Activated gamma-delta T cell treated with anti-CD3 and anti-CD28 coated beads, Interleukin-2, amount 50 U/mL, for 16 hours (primary cell): ENCODE results near the gene SRP72.
A peak's percentile ranks its signal among the peaks of the same experiment; 100 is the strongest.
"Not testable (repeated sequence)": the region's sequence is repeated elsewhere in the genome, so short reads cannot be mapped to it uniquely, and the experiment has no call there.

Experiments used
- DNase-seq: peaks from one replicate; pipeline ENCODE4 v3.0.0-alpha.2; 2020; ENCODE audit warnings: low read depth

SRP72 gene

GRCh38 chr4:56465599-56466295, 1.7 kb upstream of the SRP72 start:
- no peak for DNase-seq

- DNase-seq: not testable (repeated sequence)
Measured at GRCh38 chr4:56466296-56466761, 1.1 kb upstream of the SRP72 start.

- DNase-seq: no peak
Measured at GRCh38 chr4:56466910-56467283, 520 bp upstream of the SRP72 start.

DNA sequence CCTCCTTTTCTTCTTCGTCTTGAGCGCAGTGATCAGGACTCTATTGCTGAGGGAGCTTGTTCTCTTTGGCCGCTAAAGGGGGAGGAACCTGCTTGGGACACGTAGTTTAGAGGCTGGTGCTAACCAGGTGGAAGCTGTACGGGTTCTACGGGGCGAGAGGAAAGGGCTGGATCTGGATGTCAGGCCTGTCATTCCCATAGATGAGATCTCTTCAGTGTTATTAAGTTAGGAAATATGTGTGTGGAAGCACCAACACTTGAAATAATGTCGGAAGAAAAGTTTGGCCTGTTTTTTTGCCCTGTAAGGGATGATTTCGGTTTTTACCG, 643 bp downstream of the SRP72 start:
- DNase-seq: no peak

DNA sequence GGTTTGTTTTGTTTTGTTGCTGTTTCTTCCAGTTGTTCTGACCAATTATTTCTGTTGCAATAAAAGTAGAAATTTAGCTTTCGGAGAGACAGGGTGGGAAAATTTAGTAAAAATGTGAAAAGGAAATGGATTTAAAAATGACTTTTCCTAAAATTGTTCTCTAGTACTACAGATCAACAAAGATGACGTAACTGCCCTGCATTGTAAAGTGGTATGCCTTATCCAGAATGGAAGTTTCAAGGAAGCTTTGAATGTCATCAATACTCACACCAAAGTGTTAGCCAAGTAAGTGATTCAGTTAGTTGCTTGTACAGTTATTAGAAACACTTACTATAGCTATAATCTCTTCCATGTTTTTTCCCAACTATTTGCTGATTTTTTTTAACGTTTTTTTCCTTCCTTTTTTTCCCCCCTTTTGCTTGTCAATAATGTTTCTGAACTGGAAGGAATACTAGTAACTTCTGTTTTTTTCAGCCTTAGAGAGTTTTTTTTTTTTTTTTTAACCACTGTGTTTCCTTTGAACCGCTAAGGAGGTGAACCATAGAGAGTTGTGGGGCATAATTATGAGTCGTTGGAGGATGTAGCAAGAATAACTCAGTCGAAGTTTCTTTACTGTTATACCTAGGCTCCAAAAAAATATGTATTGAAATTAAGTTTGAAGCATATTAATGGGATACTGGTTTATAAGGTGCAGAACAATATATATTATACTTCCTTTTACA, 2.2 kb downstream of the SRP72 start:
- no peak for DNase-seq

DNA sequence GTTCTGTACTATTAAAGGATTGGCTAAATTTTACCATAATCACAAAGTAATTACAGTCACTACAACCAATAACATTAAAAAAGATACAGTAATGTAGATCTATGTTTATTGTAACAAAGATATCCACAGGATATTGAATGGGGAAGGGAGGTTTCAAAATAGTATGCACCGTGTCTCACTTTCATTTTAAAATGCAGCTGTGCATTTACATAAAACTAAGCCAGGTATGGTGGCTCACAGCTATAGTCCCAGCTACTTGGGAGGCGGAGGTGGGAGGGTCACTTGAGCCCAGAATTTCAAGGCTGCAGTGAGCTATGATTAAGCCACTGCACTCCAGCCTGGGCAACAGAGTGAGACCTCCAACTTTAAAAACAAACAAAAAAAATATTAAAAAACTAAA, 8.5 kb downstream of the SRP72 start:
- DNase-seq: no peak

DNA sequence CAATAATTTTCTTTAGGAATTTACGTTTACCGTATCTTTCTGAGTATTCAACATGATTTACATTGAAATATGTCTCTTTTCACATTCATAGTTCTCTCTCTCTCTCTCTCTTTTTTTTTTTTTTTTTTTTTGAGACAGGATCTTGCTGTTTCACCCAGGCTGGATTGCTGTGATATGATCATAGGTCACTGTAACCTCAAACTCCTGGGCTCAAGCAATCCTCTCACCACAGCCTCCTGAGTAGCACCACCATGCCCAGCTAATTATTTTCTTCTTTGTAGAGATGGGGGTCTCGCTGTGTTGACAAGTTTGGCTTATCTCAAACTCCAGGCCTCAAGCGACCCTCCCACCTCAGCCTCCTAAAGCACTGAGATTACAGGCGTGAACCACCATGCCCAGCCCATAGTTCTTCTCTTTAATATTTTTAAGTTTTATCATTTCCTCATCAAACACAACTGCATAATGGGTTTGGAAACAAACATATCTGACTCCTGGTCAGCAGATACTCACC, 9.8 kb downstream of the SRP72 start:
- no peak for DNase-seq

DNA sequence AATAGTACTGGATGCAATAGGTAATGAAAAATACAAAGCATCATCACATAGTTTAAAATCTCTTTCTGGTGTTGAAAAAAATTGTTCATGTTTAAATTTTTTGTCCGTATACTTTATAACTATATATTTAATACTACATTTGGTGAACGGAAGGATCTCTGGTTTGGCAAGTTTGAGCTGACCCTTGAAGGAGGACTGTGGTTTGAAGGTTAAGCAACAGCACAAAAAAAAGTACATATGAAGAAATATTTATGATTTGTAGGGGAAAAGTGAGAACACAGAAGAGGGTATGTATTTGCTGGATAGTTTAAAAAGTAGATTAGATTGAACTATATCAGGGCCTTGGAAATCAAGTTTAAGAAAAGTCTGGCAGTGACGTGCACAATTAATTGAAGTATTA, 13.3 kb downstream of the SRP72 start:
- DNase-seq: no peak

- DNase-seq: no peak
Measured at GRCh38 chr4:56496241-56496640, 28.8 kb downstream of the SRP72 start.

DNA sequence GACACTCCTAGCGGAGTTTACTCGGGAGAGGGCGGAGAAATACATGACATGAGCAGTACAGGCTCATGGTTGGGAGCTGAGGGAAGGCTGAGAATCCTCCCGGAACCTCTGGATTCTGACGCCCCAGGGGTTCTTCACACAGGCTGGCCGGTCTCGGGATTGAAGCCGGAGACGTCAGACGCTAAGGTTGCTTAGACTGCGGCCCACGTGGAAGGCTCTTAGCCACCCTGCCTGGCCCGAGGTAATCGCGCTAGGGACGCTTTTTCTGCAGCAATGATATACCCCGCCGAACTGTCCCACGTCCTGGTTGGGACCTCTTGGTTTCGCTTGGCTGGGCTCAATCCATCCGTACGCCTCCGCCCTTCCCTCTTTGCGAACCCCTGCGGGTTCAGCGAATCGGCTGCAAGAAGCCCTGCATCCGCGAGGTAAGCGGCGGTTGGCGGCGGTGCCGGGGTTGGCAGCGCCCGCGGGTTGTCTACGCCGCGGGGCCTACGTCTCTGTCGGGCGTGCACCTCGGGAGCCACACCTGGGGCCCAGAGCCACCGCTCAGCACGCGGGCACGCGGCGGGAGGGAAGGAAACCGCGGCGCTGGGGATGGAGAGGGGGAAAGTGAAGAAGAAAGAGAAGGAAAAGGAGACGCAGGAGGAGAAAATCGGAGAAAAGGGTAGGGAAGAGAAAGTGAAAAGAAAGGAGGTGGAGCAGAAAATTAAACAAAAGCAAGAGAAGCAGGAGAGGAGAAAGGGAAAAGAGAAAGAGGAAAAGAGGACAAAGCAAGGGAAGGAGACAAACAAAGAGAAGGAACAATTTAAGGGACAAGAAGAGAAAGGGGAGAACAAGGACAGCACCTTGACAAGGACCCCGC, 38.1 kb downstream of the SRP72 start, which contains the start of gene ARL9:
ARL9 (plus strand) TSS at position 523 of the 862 bp plus-strand sequence; CDS start at position 595, 72 bp downstream.
- DNase-seq: peak; percentile 38

GRCh38 chr4:56511098-56511497, 43.7 kb downstream of the SRP72 start:
- DNase-seq: no peak

DNA sequence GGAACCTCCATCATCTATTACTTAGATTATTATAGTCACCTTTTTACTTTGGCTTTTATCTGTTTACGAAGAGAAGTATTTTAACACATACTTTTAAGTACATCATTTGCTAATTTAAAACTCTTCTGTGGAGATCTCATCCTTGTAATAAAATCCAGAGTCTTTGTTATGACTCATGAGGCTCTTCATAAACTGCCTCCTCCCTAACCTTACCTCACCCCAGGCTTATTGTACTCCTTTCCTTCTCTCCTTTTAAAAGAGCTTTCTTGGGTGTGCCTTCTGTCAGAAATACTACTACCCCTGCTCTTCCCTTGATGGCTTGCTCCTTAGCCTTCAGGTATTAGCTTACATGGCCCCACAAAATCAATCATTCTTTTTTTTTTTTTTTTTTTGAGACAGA, 44.7 kb downstream of the SRP72 start:
- no peak for DNase-seq

GRCh38 chr4:56513517-56513916, 46.1 kb downstream of the SRP72 start:
- DNase-seq: no peak

GRCh38 chr4:56530269-56531148, 63.1 kb downstream of the SRP72 start:
- DNase-seq: peak; percentile 68

GRCh38 chr4:56531149-56531770, 63.8 kb downstream of the SRP72 start:
- no peak for DNase-seq

DNA sequence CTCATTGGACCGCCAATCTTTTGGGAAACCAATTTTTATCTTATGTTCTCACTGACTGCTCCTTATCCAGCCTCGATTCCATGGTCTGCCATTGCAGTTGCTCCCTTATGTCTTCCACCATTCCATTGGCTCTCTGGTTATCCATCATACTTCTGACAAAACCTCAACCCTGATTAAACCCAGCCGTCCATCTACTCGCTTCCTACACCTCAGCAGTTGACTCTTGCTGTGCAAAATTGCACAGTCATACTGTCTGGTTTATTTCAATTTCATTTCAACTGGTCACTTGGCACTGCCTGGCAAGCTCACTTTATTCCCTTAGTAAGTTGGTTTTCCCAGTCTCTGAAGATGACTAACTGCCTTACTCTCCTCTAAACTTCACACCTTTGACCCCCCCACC, 64.4 kb downstream of the SRP72 start:
- no peak for DNase-seq

DNA sequence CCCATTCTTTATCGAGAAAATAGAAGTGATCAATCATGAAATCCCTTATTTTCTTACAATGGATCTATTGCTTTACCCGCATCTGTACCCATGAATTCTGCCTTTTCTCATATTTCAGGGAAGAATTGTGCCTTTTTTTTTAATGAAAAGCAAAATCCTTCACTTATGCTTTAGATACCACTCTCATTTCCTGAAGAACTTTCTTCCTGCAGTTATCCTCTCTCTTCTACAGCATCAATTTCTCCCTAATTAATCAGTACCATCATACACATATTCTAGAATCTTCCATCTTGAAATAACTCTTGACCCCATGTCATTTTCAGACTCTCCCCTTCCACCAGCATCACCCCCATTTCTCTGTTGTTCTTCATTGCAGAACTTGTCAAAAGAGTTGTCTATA, 64.8 kb downstream of the SRP72 start:
- no peak for DNase-seq

DNA sequence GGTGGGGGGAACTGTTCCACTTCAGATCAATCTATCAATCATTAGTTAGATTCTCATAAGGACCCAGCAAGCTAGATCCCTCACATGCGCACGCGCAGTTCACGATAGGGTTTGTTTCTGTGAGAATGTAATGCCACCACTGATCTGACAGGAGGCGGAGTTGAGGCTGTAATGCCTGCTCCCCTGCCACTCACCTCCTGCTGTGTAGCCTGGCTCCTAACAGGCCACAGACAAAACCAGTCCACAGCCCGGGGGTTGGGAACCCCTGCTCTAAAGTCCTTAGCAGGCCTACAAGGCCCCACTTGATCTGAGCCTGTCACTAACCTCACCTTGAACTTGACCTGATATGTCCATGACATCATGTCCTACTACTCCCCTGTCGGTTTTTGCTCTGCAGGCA, 68.5 kb downstream of the SRP72 start:
- DNase-seq: no peak

GRCh38 chr4:56537147-56537546, 69.7 kb downstream of the SRP72 start:
- DNase-seq: no peak

DNA sequence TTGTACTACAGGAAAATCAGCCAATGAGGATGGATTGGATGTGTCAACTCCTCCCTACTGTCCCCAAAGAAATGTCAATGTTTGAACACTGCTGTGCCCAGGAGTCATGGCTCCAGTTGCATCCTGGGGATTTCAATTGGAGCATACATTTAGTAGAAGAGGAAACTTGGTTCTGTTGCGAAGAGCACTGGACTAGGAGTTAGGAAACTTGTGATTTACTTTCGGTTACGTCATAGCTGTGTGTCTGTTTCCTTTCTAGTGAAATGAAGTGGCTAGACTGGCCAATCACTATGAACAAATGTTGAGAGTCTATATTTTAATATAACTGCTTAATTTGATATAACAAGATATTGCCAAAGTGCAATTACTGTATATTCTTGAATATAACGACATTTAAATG, 73.4 kb downstream of the SRP72 start:
- DNase-seq: no peak

DNA sequence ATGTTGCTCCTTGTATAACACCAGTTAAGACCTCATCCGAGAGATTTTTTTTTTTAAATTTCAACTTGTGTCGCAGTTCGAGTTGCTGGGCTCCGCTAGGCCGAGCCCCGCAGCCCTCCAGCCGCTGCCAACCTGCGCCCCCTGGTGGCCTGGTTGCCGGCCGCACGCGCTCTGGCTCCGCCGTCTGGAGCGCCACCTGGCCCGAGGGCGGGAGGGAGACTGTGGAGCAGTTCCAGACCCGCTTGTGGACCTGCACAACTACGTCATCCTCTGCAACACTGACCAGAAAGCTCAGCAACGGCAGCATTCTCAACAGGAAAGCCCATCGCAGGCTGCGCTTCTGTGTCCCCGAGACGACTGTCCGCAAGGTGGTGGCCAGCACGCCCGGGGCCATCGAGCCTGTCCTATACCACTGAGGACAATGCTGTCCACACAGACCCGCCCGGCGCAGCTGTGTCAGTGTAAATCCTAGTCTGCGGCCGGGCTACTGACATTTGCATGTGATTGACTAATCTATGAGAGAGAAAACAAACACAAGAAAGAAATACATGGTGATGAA, 77.2 kb downstream of the SRP72 start:
- DNase-seq: peak; percentile 80
